GM19099 (cell line): ENCODE measurements around the gene GPC2.

Experiments used
- POLR2A ChIP-seq: IDR thresholded peaks from 3 replicates; pipeline ENCODE4 v1.6.1; 2011; ENCODE audit warnings: low read depth; ENCODE audit not compliant: insufficient read length; ENCODE audit errors: extremely low read depth

Gene GPC2

GRCh38 chr7:100210805-100211204 is 33.6 kb upstream of the GPC2 start:
- TF ChIP-seq POLR2A: no peak

- TF ChIP-seq POLR2A: no peak
Measured at GRCh38 chr7:100209493-100209892, 32.3 kb upstream of the GPC2 start.

- TF ChIP-seq POLR2A: peak; percentile 25
Measured at GRCh38 chr7:100208911-100209408, 31.8 kb upstream of the GPC2 start.

GRCh38 chr7:100204454-100204853 is 27.3 kb upstream of the GPC2 start:
- no peak for TF ChIP-seq POLR2A

- no peak for TF ChIP-seq POLR2A
Measured at GRCh38 chr7:100200693-100201092, 23.5 kb upstream of the GPC2 start.

GRCh38 chr7:100198266-100198665 is 21.1 kb upstream of the GPC2 start:
- TF ChIP-seq POLR2A: no peak

GRCh38 chr7:100195222-100195621 is 18.0 kb upstream of the GPC2 start:
- TF ChIP-seq POLR2A: no peak

- TF ChIP-seq POLR2A: no peak
Measured at GRCh38 chr7:100192969-100193368, 15.8 kb upstream of the GPC2 start.

GRCh38 chr7:100191775-100192174 is 14.6 kb upstream of the GPC2 start:
- no peak for TF ChIP-seq POLR2A

GRCh38 chr7:100190048-100190711 is 13.0 kb upstream of the GPC2 start:
- TF ChIP-seq POLR2A: no peak

GRCh38 chr7:100189061-100189460 is 11.9 kb upstream of the GPC2 start:
- no peak for TF ChIP-seq POLR2A

GRCh38 chr7:100185726-100186125 is 8.5 kb upstream of the GPC2 start:
- no peak for TF ChIP-seq POLR2A

- TF ChIP-seq POLR2A: no peak
Measured at GRCh38 chr7:100176096-100177044, 811 bp downstream of the GPC2 start.

- no peak for TF ChIP-seq POLR2A
Measured at GRCh38 chr7:100175296-100175935, 1.8 kb downstream of the GPC2 start.

- no peak for TF ChIP-seq POLR2A
Measured at GRCh38 chr7:100174582-100174981, 2.6 kb downstream of the GPC2 start.
